ENCODE data around the gene IQCE. TPM values are rescaled to one million over a fixed set of nuclear protein-coding genes. Genes with fewer than 3 reads are reported as not detected.

The IQCE gene
- total RNA-seq, 1 experiment from 2014 or later: 35.8 TPM

GRCh38 chr7:2634267-2635145, 75.7 kb downstream of the IQCE start:
- no peaks in the 10 kb centered on the region for H3K36me3 ChIP-seq (ENCODE audit: low read depth)
- CTCF ChIA-PET: no interaction called here
- peaks cover 16% of the 10 kb centered on the region for H3F3A ChIP-seq (ENCODE audit: insufficient read depth, low read depth)
- BruUV-seq (replicated peaks): no TSS peak
- intact Hi-C loops (cut with micrococcal nuclease; ENCODE audit: unreplicated experiment): no loop called here
- no peaks in the 10 kb centered on the region for H3K9me3 ChIP-seq (ENCODE audit: insufficient read depth, low read depth)
- H4K20me1 ChIP-seq (ENCODE audit: insufficient read depth): peaks cover 38% of the 10 kb centered on the region
- no peak for DNase-seq
- H3K9me2 ChIP-seq (ENCODE audit: insufficient read depth): no peaks in the 10 kb centered on the region
- peaks cover 23% of the 10 kb centered on the region for H3K79me2 ChIP-seq (ENCODE audit: low read depth)
- H3K4me2 ChIP-seq: peak overlapping the region; percentile 86
- peaks cover 22% of the 10 kb centered on the region for H3K4me1 ChIP-seq (replicated peaks; ENCODE audit: insufficient read depth)
- no peak overlapping the region for H3K27ac ChIP-seq
- POLR2A ChIA-PET (ENCODE audit: unreplicated experiment): interaction anchor here (0.5 kb wide), 1 partner anchor 31 kb away, joined by 3 read pairs; no protein-coding TSS in a partner anchor
- TF ChIP-seq CTCF (conservative IDR thresholded peaks at IDR 0.05) (no peak), EZH2 (IDR thresholded peaks at IDR 0.05; ENCODE audit: low read depth) (no peak)
- H2AFZ ChIP-seq: no peak overlapping the region
- H3K27me3 ChIP-seq (ENCODE audit: insufficient read depth, low read depth): no peaks in the 10 kb centered on the region
- peak overlapping the region; percentile 87 for H3K4me3 ChIP-seq

- ChIA-PET CTCF (no interaction called here), POLR2A (ENCODE audit: unreplicated experiment) (no interaction called here)
- no peak for DNase-seq
- peaks cover 13% of the 10 kb centered on the region for H3F3A ChIP-seq (ENCODE audit: insufficient read depth, low read depth)
- no peaks in the 10 kb centered on the region for H3K9me2 ChIP-seq (ENCODE audit: insufficient read depth)
- BruUV-seq (replicated peaks): no TSS peak
- TF ChIP-seq CTCF (conservative IDR thresholded peaks at IDR 0.05) (no peak), EZH2 (IDR thresholded peaks at IDR 0.05; ENCODE audit: low read depth) (no peak)
- H3K36me3 ChIP-seq (ENCODE audit: low read depth): no peaks in the 10 kb centered on the region
- no peak overlapping the region for H3K4me3 ChIP-seq
- no peak overlapping the region for H3K27ac ChIP-seq
- peaks cover 43% of the 10 kb centered on the region for H4K20me1 ChIP-seq (ENCODE audit: insufficient read depth)
- peaks cover 22% of the 10 kb centered on the region for H3K4me1 ChIP-seq (replicated peaks; ENCODE audit: insufficient read depth)
- no peaks in the 10 kb centered on the region for H3K9me3 ChIP-seq (ENCODE audit: insufficient read depth, low read depth)
- peaks cover 23% of the 10 kb centered on the region for H3K79me2 ChIP-seq (ENCODE audit: low read depth)
- H3K4me2 ChIP-seq: no peak overlapping the region
- no peak overlapping the region for H2AFZ ChIP-seq
- H3K27me3 ChIP-seq (ENCODE audit: insufficient read depth, low read depth): no peaks in the 10 kb centered on the region
- intact Hi-C loops (cut with micrococcal nuclease; ENCODE audit: unreplicated experiment): no loop called here
Observed at GRCh38 chr7:2635148-2635668, 76.4 kb downstream of the IQCE start.

GRCh38 chr7:2635810-2636701, 77.3 kb downstream of the IQCE start:
- Histone ChIP-seq H3K27ac (no peak overlapping the region), H2AFZ (no peak overlapping the region), H3K4me3 (no peak overlapping the region), H4K20me1 (ENCODE audit: insufficient read depth) (peaks cover 46% of the 10 kb centered on the region), H3F3A (ENCODE audit: insufficient read depth, low read depth) (peaks cover 11% of the 10 kb centered on the region), H3K27me3 (ENCODE audit: insufficient read depth, low read depth) (no peaks in the 10 kb centered on the region), H3K4me2 (no peak overlapping the region), H3K36me3 (ENCODE audit: low read depth) (no peaks in the 10 kb centered on the region), H3K79me2 (ENCODE audit: low read depth) (peaks cover 23% of the 10 kb centered on the region), H3K9me2 (ENCODE audit: insufficient read depth) (no peaks in the 10 kb centered on the region), H3K4me1 (replicated peaks; ENCODE audit: insufficient read depth) (peaks cover 22% of the 10 kb centered on the region), H3K9me3 (ENCODE audit: insufficient read depth, low read depth) (no peaks in the 10 kb centered on the region)
- no TSS peak for BruUV-seq (replicated peaks)
- no peak for DNase-seq
- POLR2A ChIA-PET (ENCODE audit: unreplicated experiment): no interaction called here
- no peak for TF ChIP-seq EZH2 (IDR thresholded peaks at IDR 0.05; ENCODE audit: low read depth)
- TF ChIP-seq CTCF (conservative IDR thresholded peaks at IDR 0.05): no peak
- CTCF ChIA-PET: interaction anchor here (0.6 kb wide), 1 partner anchor 29 kb away, joined by 3 read pairs; no protein-coding TSS in a partner anchor
- intact Hi-C loops (cut with micrococcal nuclease; ENCODE audit: unreplicated experiment): no loop called here

Data from PC-9 (cell line).